Activated CD8-positive, alpha-beta memory T cell treated with anti-CD3 and anti-CD28 coated beads, Interleukin-2, amount 10 ng/mL, durations not matched to agents 7 days and 5 days (primary cell): Measurements from ENCODE around the gene IL22RA1. TPM values are rescaled to one million over a fixed set of nuclear protein-coding genes. Genes with fewer than 3 reads are reported as not detected.

Source experiments
- ATAC-seq: fragments of 150-1000 bp; cut with Tn5 transposase; one replicate; pipeline ENCODE4 v1.10.0; 2021; ENCODE audit warnings: moderate library complexity
- CTCF ChIA-PET: fragments of 350-600 bp; sonication (Branson Sonifier 250); formaldehyde crosslinking; loops from one replicate; lab custom pipeline; 2021; ENCODE audit warnings: antibody characterized with exemption; lab: Charles Lee
- DNase-seq: peaks from one replicate; pipeline ENCODE4 v3.0.0-alpha.2; 2020
- H3K27ac Mint-ChIP-seq: one replicate; pipeline ENCODE4 v1.8.0; 2021; ENCODE audit warnings: mild to moderate bottlenecking, mixed read lengths
- H3K27me3 Mint-ChIP-seq: one replicate; pipeline ENCODE4 v1.8.0; 2021; ENCODE audit warnings: mixed read lengths
- H3K36me3 Mint-ChIP-seq: one replicate; pipeline ENCODE4 v1.8.0; 2021; ENCODE audit warnings: mild to moderate bottlenecking, mixed read lengths
- H3K4me1 Mint-ChIP-seq: one replicate; pipeline ENCODE4 v1.8.0; 2021; ENCODE audit warnings: mixed read lengths
- H3K4me3 Mint-ChIP-seq: one replicate; pipeline ENCODE4 v1.8.0; 2021; ENCODE audit warnings: mild to moderate bottlenecking, moderate library complexity, mixed read lengths
- H3K9me3 Mint-ChIP-seq: one replicate; pipeline ENCODE4 v1.8.0; 2022; ENCODE audit warnings: low read depth, mixed read lengths
- total RNA-seq, 2 experiments: library from RNA; stranded (reverse); gene quantifications; one replicate each; pipeline ENCODE4 v1.2.3, GENCODE V29; 2021

The IL22RA1 gene
- total RNA-seq, 2 experiments from 2014 or later = 0.15 TPM; not detected in 1

GRCh38 chr1:24179251-24179840 is 36.4 kb upstream of the IL22RA1 start:
- Mint-ChIP-seq H3K27me3 (no peaks in the 10 kb centered on the region), H3K4me1 (no peaks in the 10 kb centered on the region), H3K27ac (no peak overlapping the region), H3K4me3 (no peak overlapping the region), H3K9me3 (no peaks in the 10 kb centered on the region), H3K36me3 (peaks cover 2% of the 10 kb centered on the region)
- CTCF ChIA-PET = interaction anchor here (0.7 to 3.6 kb wide), 5 partner anchors 10 to 236 kb away, joined by 3 to 14 read pairs (median 8); partner anchors contain the start of gene NIPAL3
- no peak for ATAC-seq
- DNase-seq = no peak

- Mint-ChIP-seq H3K36me3 (peaks cover 5% of the 10 kb centered on the region), H3K4me1 (no peaks in the 10 kb centered on the region), H3K27me3 (no peaks in the 10 kb centered on the region), H3K9me3 (no peaks in the 10 kb centered on the region), H3K27ac (no peak overlapping the region), H3K4me3 (no peak overlapping the region)
- DNase-seq (no peak), ATAC-seq (no peak)
- CTCF ChIA-PET = interaction anchor here (2.0 to 2.2 kb wide), 2 partner anchors 11 to 28 kb away, joined by 8 to 12 read pairs; no protein-coding TSS in a partner anchor
Observed at GRCh38 chr1:24178407-24178806, 35.5 kb upstream of the IL22RA1 start.

DNA sequence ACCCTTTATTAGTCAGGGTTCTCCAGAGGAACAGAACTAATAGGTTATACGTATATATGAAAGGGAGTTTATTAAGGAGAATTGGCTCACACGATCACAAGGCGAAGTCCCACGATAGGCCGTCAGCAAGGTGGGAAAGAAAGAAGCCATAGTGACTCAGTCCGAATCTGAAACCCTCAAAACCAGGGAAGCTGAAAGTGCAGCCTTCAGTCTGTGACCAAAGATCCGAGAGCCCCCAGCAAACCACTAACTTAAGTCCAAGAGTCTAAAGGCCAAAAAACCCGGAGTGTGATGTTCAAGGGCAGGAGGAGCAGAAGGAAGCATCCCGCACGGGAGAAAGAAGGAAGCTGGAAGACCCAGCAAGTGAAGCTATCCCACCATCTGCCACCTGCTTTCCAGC is 34.2 kb upstream of the IL22RA1 start:
- Mint-ChIP-seq H3K9me3 (no peaks in the 10 kb centered on the region), H3K36me3 (peaks cover 6% of the 10 kb centered on the region), H3K4me1 (no peaks in the 10 kb centered on the region), H3K27ac (no peak overlapping the region), H3K4me3 (no peak overlapping the region), H3K27me3 (no peaks in the 10 kb centered on the region)
- ATAC-seq (no peak), DNase-seq (no peak)
- CTCF ChIA-PET = no interaction called here

GRCh38 chr1:24175033-24175755 is 32.3 kb upstream of the IL22RA1 start:
- DNase-seq = no peak
- ATAC-seq = no peak
- Mint-ChIP-seq H3K36me3 (peaks cover 7% of the 10 kb centered on the region), H3K4me1 (no peaks in the 10 kb centered on the region), H3K27ac (no peak overlapping the region), H3K27me3 (no peaks in the 10 kb centered on the region), H3K9me3 (no peaks in the 10 kb centered on the region), H3K4me3 (no peak overlapping the region)
- CTCF ChIA-PET = interaction anchor here (0.7 kb wide), 1 partner anchor 19 kb away, joined by 3 read pairs; no protein-coding TSS in a partner anchor

- no peak overlapping the region for H3K4me3 Mint-ChIP-seq
- ATAC-seq (no peak), DNase-seq (no peak)
- H3K9me3 Mint-ChIP-seq = no peaks in the 10 kb centered on the region
- peaks cover 7% of the 10 kb centered on the region for H3K36me3 Mint-ChIP-seq
- H3K4me1 Mint-ChIP-seq = no peaks in the 10 kb centered on the region
- CTCF ChIA-PET = interaction anchor here (1.3 kb wide), 1 partner anchor 25 kb away, joined by 3 read pairs; no protein-coding TSS in a partner anchor
- no peaks in the 10 kb centered on the region for H3K27me3 Mint-ChIP-seq
- no peak overlapping the region for H3K27ac Mint-ChIP-seq
Observed at GRCh38 chr1:24173638-24174575, 31.0 kb upstream of the IL22RA1 start.

DNA sequence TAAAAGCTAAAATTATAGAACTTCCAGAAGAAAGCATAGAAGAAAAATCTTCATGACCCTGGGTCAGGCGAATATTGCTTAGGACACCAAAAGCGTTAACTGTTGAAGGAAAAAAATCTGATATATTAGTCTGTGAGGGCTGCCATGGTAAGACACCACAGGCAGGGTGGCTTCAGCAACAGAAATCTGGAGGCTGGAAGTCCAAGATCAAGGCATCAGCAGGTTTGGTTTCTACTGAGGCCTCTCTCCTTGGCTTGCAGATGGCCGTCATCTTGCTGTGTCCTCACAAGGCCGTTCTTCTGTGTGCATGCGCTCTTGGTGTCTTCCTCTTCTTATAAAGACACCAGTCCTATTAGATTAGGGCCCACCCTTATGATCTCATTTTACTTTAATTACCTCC is 29.7 kb upstream of the IL22RA1 start:
- no peak for ATAC-seq
- no peak for DNase-seq
- Mint-ChIP-seq H3K4me1 (no peaks in the 10 kb centered on the region), H3K36me3 (peaks cover 7% of the 10 kb centered on the region), H3K9me3 (no peaks in the 10 kb centered on the region), H3K27me3 (no peaks in the 10 kb centered on the region), H3K27ac (no peak overlapping the region), H3K4me3 (no peak overlapping the region)
- CTCF ChIA-PET = interaction anchor here (0.9 to 2.1 kb wide), 2 partner anchors 22 to 219 kb away, joined by 3 to 6 read pairs; no protein-coding TSS in a partner anchor

DNA sequence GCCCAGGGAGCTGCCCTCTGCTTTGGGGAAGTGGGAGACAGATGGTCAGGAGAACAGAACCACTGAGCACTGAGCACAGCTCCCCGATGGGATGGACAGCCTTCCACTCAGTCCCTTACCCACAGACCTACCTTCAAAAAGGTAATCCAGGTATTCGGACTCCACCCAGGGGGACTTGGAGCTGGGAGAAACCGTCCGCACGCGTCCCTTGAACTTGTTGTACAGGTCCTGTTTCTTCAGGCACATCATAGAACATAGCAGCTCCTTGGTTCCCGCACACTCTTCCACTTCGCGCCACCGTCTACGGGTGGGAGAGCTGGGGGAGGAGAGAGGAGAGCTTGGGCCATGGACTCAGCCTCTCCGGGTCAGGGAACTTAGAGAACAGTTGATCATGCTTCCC is 26.3 kb upstream of the IL22RA1 start:
- no peaks in the 10 kb centered on the region for H3K27me3 Mint-ChIP-seq
- H3K9me3 Mint-ChIP-seq = no peaks in the 10 kb centered on the region
- no peak for ATAC-seq
- H3K4me3 Mint-ChIP-seq = no peak overlapping the region
- DNase-seq = no peak
- H3K36me3 Mint-ChIP-seq = peaks cover 14% of the 10 kb centered on the region
- no peak overlapping the region for H3K27ac Mint-ChIP-seq
- CTCF ChIA-PET = interaction anchor here (1.7 to 3.5 kb wide), 3 partner anchors 19 to 225 kb away, joined by 4 to 12 read pairs (median 5); no protein-coding TSS in a partner anchor
- H3K4me1 Mint-ChIP-seq = no peaks in the 10 kb centered on the region

DNA sequence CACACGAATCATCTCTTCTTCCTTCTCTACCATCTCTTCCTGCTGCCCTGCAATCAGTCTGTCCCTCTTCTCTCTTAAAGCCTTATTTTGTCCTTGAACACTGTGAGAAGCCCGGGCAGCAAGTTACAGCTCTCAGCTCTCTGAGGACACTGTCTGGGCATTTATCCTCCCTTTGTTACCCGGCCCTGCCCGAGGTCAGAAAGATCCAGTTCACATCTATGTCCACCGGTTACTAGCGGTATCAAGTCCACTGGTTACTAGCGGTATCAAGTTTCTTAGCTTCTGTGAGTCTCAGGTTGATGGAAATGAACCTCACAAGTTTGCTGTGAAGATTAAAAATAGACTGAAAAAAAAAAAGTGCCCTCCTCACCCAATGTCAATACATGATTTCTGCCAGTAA is 25.3 kb upstream of the IL22RA1 start:
- H3K4me1 Mint-ChIP-seq = no peaks in the 10 kb centered on the region
- ATAC-seq = no peak
- DNase-seq = no peak
- no peaks in the 10 kb centered on the region for H3K9me3 Mint-ChIP-seq
- H3K27me3 Mint-ChIP-seq = no peaks in the 10 kb centered on the region
- CTCF ChIA-PET = interaction anchor here (1.7 to 3.5 kb wide), 3 partner anchors 18 to 226 kb away, joined by 4 to 12 read pairs (median 5); no protein-coding TSS in a partner anchor
- H3K4me3 Mint-ChIP-seq = no peak overlapping the region
- H3K27ac Mint-ChIP-seq = no peak overlapping the region
- peaks cover 12% of the 10 kb centered on the region for H3K36me3 Mint-ChIP-seq

DNA sequence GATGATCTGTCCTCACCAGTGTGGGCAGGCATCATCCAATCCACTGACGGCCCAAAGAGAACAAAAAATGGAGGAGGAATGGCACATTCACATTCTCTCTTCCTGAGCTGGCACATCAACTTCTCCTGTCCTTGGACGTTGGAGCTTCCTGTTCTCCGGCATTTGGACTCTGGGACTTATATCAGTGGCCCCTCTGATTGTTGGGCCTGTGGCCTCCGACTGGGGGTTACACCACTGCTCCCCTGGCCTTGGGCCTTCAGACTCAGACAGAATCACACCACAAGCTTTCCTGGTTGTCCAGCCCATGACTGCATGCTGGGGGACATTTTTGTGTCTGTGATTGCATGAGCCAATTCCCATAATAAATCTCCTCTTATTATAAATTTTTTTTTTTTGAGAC is 24.1 kb upstream of the IL22RA1 start:
- H3K27ac Mint-ChIP-seq = no peak overlapping the region
- peaks cover 10% of the 10 kb centered on the region for H3K36me3 Mint-ChIP-seq
- H3K4me1 Mint-ChIP-seq = no peaks in the 10 kb centered on the region
- ATAC-seq (no peak), DNase-seq (no peak)
- H3K27me3 Mint-ChIP-seq = no peaks in the 10 kb centered on the region
- H3K4me3 Mint-ChIP-seq = no peak overlapping the region
- CTCF ChIA-PET = interaction anchor here (3.5 kb wide), 1 partner anchor 17 kb away, joined by 12 read pairs; no protein-coding TSS in a partner anchor
- H3K9me3 Mint-ChIP-seq = no peaks in the 10 kb centered on the region

GRCh38 chr1:24165500-24165899 is 22.6 kb upstream of the IL22RA1 start:
- DNase-seq (no peak), ATAC-seq (no peak)
- no peaks in the 10 kb centered on the region for H3K9me3 Mint-ChIP-seq
- H3K4me3 Mint-ChIP-seq = no peak overlapping the region
- no peaks in the 10 kb centered on the region for H3K4me1 Mint-ChIP-seq
- peaks cover 10% of the 10 kb centered on the region for H3K36me3 Mint-ChIP-seq
- no peak overlapping the region for H3K27ac Mint-ChIP-seq
- CTCF ChIA-PET = interaction anchor here (1.0 to 1.4 kb wide), 2 partner anchors 11 to 15 kb away, joined by 3 to 4 read pairs; no protein-coding TSS in a partner anchor
- no peaks in the 10 kb centered on the region for H3K27me3 Mint-ChIP-seq

- no peaks in the 10 kb centered on the region for H3K4me1 Mint-ChIP-seq
- no peak overlapping the region for H3K27ac Mint-ChIP-seq
- no peak overlapping the region for H3K4me3 Mint-ChIP-seq
- ATAC-seq = no peak
- no peak for DNase-seq
- H3K36me3 Mint-ChIP-seq = peaks cover 10% of the 10 kb centered on the region
- H3K9me3 Mint-ChIP-seq = no peaks in the 10 kb centered on the region
- H3K27me3 Mint-ChIP-seq = no peaks in the 10 kb centered on the region
- CTCF ChIA-PET = interaction anchor here (0.7 to 1.4 kb wide), 2 partner anchors 9 to 423 kb away, joined by 3 read pairs; no protein-coding TSS in a partner anchor
Observed at GRCh38 chr1:24164004-24164403, 21.1 kb upstream of the IL22RA1 start.

- Mint-ChIP-seq H3K27ac (no peak overlapping the region), H3K4me1 (no peaks in the 10 kb centered on the region), H3K9me3 (no peaks in the 10 kb centered on the region), H3K4me3 (no peak overlapping the region), H3K27me3 (no peaks in the 10 kb centered on the region), H3K36me3 (peaks cover 10% of the 10 kb centered on the region)
- DNase-seq = no peak
- CTCF ChIA-PET = interaction anchor here (1.8 kb wide), 1 partner anchor 38 kb away, joined by 5 read pairs; no protein-coding TSS in a partner anchor
- no peak for ATAC-seq
Observed at GRCh38 chr1:24162201-24162600, 19.3 kb upstream of the IL22RA1 start.
